OCI-LY7 (cell line): Measurements from ENCODE around the gene ANKS1A. TPM values are rescaled to one million over a fixed set of nuclear protein-coding genes. Genes with fewer than 3 reads are reported as not detected.

Experiments
- BruUV-seq: library from RNA; stranded (reverse); fragments of 400-500 nt; replicated peaks from 2 replicates; lab custom pipeline; 2021; lab: Mats Ljungman, UMichigan
- CTCF ChIA-PET: fragments of 300-600 bp; sonication (Branson Sonifier 250); formaldehyde crosslinking; loops from one replicate; lab custom pipeline; 2022; ENCODE audit warnings: antibody characterized with exemption; ENCODE audit not compliant: unreplicated experiment; lab: Charles Lee
- POLR2A ChIA-PET: fragments of 300-600 bp; sonication (Branson Sonifier 250); formaldehyde crosslinking; loops from one replicate; lab custom pipeline; 2022; ENCODE audit warnings: antibody characterized with exemption; lab: Charles Lee
- DNase-seq: peaks from one replicate; pipeline ENCODE4 v3.0.0-alpha.2; 2015; ENCODE audit warnings: low spot score
- H2AFZ ChIP-seq: fragments of 200-600 bp; sonication (generic), shearing (Covaris generic); 2 replicates; pipeline ENCODE4 v1.6.1; 2014; ENCODE audit warnings: mild to moderate bottlenecking, antibody characterized with exemption, low read length, moderate library complexity
- H3K27ac ChIP-seq: fragments of 200-600 bp; sonication (generic); 2 replicates; pipeline ENCODE4 v1.5.1; 2014; ENCODE audit warnings: mixed run types, low read depth, mild to moderate bottlenecking, moderate library complexity, low read length, inconsistent platforms; ENCODE audit not compliant: poor library complexity, severe bottlenecking
- H3K36me3 ChIP-seq: fragments of 200-600 bp; sonication (generic); 2 replicates; pipeline ENCODE4 v1.6.1; 2014; ENCODE audit warnings: mild to moderate bottlenecking, antibody characterized with exemption, low read length, moderate library complexity, mixed read lengths; ENCODE audit not compliant: insufficient read depth
- H3K4me1 ChIP-seq: fragments of 200-600 bp; sonication (generic); 2 replicates; pipeline ENCODE4 v1.5.1; 2014; ENCODE audit warnings: mild to moderate bottlenecking, low read length; ENCODE audit not compliant: insufficient read depth, poor library complexity, severe bottlenecking
- H3K4me2 ChIP-seq: fragments of 200-600 bp; sonication (generic); 2 replicates; pipeline ENCODE4 v1.6.1; 2014; ENCODE audit warnings: mild to moderate bottlenecking, low read length
- H3K4me3 ChIP-seq: fragments of 200-600 bp; sonication (generic); 2 replicates; pipeline ENCODE4 v1.5.1; 2014; ENCODE audit warnings: mild to moderate bottlenecking, low read depth, low read length; ENCODE audit not compliant: poor library complexity, severe bottlenecking
- H3K79me2 ChIP-seq: fragments of 200-600 bp; sonication (generic); 2 replicates; pipeline ENCODE4 v1.6.1; 2016; ENCODE audit warnings: low read depth, mild to moderate bottlenecking, low read length, moderate library complexity, mixed read lengths; ENCODE audit not compliant: insufficient read depth
- H3K9me2 ChIP-seq: fragments of 200-600 bp; sonication (generic); 2 replicates; pipeline ENCODE4 v1.6.1; 2016; ENCODE audit warnings: mild to moderate bottlenecking, low read length, mixed read lengths; ENCODE audit not compliant: insufficient read depth
- H3K9me3 ChIP-seq: fragments of 200-600 bp; sonication (generic); 2 replicates; pipeline ENCODE4 v1.6.1; 2014; ENCODE audit warnings: mild to moderate bottlenecking, mixed run types, low read length, mixed read lengths
- H4K20me1 ChIP-seq: fragments of 200-600 bp; sonication (generic); 2 replicates; pipeline ENCODE4 v1.6.1; 2014; ENCODE audit warnings: mild to moderate bottlenecking, antibody characterized with exemption, low read length, moderate library complexity, mixed read lengths; ENCODE audit not compliant: insufficient read depth
- EZH2phosphoT487 ChIP-seq: fragments of 200-600 bp; sonication (generic); IDR thresholded peaks from 2 replicates; pipeline ENCODE4 v1.6.1; 2018; ENCODE audit warnings: low read depth, borderline replicate concordance, mild to moderate bottlenecking, mixed run types, antibody characterized with exemption, low read length, moderate library complexity, mixed read lengths
- intact Hi-C: fragments of 100-400 bp; cut with micrococcal nuclease; formaldehyde crosslinking; loops from one replicate; pipeline ENCODE4 v1.10.0; 2022; ENCODE audit not compliant: unreplicated experiment
- total RNA-seq, 2 experiments: library from RNA; depleted of rRNA in 1 of 2; stranded (reverse); fragments of >200 nt in 1 of 2; shearing (Covaris generic) in 1 of 2; gene quantifications; 2 replicates each; pipeline ENCODE4 v1.2.3, GENCODE V29; 2014 to 2022
- TF ChIP-seq, protein P1 (sequence below): fragments of 200-600 bp; sonication (generic); conservative IDR thresholded peaks from 2 replicates; pipeline ENCODE4 v1.5.1; 2014; ENCODE audit warnings: mild to moderate bottlenecking, antibody characterized with exemption, low read length, moderate library complexity, mixed read lengths

Gene ANKS1A
- total RNA-seq, 2 experiments from 2014 or later: 7.8 to 13.8 TPM

DNA sequence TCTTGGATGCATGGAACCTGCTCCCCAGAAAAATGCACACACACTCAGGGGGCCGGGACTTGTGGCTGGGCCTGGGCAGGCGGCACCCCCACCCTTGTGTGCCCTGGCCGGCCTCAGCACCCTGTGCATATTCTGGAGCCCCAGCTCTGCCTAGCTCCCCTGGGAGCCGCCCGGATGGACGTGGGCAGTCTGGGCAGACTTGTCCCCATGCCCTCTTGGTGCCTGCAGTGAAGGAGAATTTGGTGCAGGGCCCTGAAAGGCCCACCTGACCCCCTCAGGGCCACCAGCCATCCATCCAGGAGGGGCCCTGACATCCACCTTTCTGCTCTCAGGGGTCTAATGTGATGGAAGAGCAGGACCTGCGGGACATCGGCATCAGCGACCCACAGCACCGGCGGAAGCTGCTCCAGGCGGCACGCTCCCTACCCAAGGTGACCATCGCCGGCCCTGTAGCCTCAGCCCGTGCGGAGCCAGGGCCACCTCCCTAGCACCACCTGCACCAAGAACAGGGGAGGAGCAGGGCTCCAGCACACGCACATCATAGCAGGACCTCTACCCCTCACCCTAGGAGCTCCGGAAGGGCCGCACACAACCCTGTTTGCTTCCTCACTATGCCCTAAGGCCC is 189.3 kb downstream of the ANKS1A start:
- no peaks in the 10 kb centered on the region for H4K20me1 ChIP-seq
- BruUV-seq: no TSS peak
- H3K4me3 ChIP-seq: no peak overlapping the region
- TF ChIP-seq, protein P1, sequence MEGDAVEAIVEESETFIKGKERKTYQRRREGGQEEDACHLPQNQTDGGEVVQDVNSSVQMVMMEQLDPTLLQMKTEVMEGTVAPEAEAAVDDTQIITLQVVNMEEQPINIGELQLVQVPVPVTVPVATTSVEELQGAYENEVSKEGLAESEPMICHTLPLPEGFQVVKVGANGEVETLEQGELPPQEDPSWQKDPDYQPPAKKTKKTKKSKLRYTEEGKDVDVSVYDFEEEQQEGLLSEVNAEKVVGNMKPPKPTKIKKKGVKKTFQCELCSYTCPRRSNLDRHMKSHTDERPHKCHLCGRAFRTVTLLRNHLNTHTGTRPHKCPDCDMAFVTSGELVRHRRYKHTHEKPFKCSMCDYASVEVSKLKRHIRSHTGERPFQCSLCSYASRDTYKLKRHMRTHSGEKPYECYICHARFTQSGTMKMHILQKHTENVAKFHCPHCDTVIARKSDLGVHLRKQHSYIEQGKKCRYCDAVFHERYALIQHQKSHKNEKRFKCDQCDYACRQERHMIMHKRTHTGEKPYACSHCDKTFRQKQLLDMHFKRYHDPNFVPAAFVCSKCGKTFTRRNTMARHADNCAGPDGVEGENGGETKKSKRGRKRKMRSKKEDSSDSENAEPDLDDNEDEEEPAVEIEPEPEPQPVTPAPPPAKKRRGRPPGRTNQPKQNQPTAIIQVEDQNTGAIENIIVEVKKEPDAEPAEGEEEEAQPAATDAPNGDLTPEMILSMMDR: no peak
- TF ChIP-seq EZH2phosphoT487: no peak
- H3K79me2 ChIP-seq: no peaks in the 10 kb centered on the region
- no peak overlapping the region for H3K4me2 ChIP-seq
- ChIA-PET CTCF (no interaction called here), POLR2A (no interaction called here)
- intact Hi-C loops: no loop called here
- no peak overlapping the region for H3K27ac ChIP-seq
- no peak overlapping the region for H2AFZ ChIP-seq
- DNase-seq: no peak
- no peaks in the 10 kb centered on the region for H3K36me3 ChIP-seq
- H3K9me2 ChIP-seq: no peaks in the 10 kb centered on the region
- H3K4me1 ChIP-seq: no peaks in the 10 kb centered on the region
- H3K9me3 ChIP-seq: no peaks in the 10 kb centered on the region

DNA sequence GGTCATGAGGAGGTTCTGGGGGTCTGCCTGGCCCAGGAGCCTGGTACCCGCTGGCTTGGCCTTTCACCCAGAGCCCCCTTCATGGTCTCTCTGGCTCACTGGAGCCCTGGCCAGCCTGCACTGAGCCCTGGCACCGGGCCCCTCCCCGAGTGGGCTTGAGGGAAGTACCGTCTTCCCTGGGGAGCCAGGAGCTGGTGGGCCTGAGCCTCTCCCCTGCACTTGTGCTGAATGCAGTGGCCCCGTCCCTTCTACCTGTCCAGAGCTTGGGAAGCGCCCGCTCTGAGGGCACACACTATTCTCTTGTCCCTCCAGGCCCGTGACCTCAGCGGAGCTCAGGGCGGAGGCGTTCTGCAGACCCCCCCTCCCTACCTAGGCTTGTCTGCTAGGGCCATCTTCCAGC is 189.8 kb downstream of the ANKS1A start:
- H3K4me1 ChIP-seq: no peaks in the 10 kb centered on the region
- no peak for DNase-seq
- BruUV-seq: no TSS peak
- no peaks in the 10 kb centered on the region for H3K9me3 ChIP-seq
- H3K9me2 ChIP-seq: no peaks in the 10 kb centered on the region
- no peaks in the 10 kb centered on the region for H4K20me1 ChIP-seq
- CTCF ChIA-PET: no interaction called here
- no peaks in the 10 kb centered on the region for H3K36me3 ChIP-seq
- no peak overlapping the region for H2AFZ ChIP-seq
- H3K27ac ChIP-seq: no peak overlapping the region
- POLR2A ChIA-PET: no interaction called here
- intact Hi-C loops: no loop called here
- H3K4me2 ChIP-seq: no peak overlapping the region
- no peak for TF ChIP-seq EZH2phosphoT487
- no peak overlapping the region for H3K4me3 ChIP-seq
- H3K79me2 ChIP-seq: no peaks in the 10 kb centered on the region

DNA sequence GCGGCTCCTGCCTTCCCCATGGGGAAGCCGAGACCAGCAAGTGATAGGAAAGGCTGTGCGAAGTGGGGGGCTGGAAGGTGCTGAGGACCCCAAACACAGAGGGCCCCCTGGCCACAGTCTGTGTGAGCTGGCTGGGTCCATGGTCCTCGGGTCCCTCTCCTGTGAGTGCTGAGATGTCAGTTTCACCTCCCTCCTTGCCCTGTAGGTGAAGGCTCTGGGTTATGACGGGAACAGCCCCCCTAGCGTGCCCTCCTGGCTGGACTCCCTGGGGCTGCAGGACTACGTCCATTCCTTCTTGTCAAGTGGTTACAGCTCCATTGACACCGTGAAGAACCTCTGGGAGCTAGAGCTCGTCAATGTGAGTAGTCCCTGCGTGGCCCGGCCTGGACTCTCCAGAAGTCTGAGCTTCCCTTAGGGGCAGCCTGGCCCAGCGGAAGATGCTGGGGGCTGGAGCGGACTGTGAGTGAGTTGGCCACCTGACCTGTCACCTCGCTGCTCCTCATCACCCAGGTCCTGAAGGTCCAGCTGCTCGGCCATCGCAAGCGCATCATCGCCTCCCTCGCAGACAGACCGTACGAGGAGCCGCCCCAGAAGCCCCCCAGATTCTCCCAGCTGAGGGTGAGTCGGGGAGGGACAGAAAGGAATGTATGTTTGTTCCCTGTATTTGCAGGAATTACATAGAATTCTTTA is 190.4 kb downstream of the ANKS1A start:
- CTCF ChIA-PET: no interaction called here
- Histone ChIP-seq H3K4me1 (no peaks in the 10 kb centered on the region), H3K27ac (no peak overlapping the region), H2AFZ (no peak overlapping the region), H3K9me2 (no peaks in the 10 kb centered on the region), H3K79me2 (no peaks in the 10 kb centered on the region), H3K9me3 (no peaks in the 10 kb centered on the region), H3K4me2 (no peak overlapping the region), H3K36me3 (no peaks in the 10 kb centered on the region), H4K20me1 (no peaks in the 10 kb centered on the region), H3K4me3 (no peak overlapping the region)
- DNase-seq: no peak
- TF ChIP-seq, protein P1: no peak
- TF ChIP-seq EZH2phosphoT487: no peak
- BruUV-seq: no TSS peak
- intact Hi-C loops: no loop called here
- POLR2A ChIA-PET: interaction anchor here (1.0 kb wide), 1 partner anchor 9 kb away, joined by 3 read pairs; no protein-coding TSS in a partner anchor
